Measurements from ENCODE around the gene ALG6.
"Not testable (repeated sequence)": the region's sequence is repeated elsewhere in the genome, so short reads cannot be mapped to it uniquely, and the experiment has no call there.

ALG6 gene

GRCh38 chr1:63414691-63415365 lies 47.4 kb downstream of the ALG6 start:
- no peak for DNase-seq (ENCODE audit: low spot score)

- no peak for DNase-seq (ENCODE audit: low spot score)
These were observed 50.7 kb downstream of the ALG6 start for GRCh38 chr1:63418101-63418500.

DNA sequence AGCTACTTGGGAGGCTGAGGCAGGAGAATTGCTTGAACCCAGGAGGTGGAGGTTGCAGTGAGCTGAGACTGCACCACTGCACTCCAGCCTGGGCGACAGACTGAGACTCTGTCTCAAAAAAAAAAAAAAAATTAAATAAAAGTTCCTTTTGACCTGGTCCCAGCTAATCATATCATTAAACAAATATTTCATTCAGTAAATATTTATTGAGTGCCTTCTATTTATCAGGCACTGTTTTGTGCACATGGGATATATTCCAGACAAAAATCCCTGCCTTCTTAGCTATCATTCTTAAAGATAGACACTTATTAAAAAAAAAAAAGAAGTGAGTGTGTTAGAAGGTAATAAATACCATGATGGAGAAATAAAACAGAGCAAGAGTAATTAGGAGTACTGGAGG lies 53.3 kb downstream of the ALG6 start:
- DNase-seq (ENCODE audit: low spot score): not testable (repeated sequence)

DNA sequence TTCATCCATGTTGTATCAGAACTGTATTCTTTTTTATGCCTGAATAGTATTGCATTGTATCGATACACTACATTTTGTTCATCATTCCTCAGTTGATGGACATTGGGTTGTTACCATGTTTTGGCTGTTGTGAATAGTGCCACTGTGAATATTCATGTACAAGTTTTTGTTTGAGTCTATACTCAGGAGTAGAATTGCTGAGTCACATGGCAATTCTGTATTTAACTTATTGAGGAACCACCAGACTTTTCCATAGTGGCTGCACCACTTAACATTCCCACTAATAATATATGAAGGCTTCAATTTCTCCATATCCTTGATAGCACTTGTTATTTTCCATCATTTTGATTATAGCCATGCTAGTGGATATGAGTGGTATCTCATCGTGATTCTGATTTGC lies 56.2 kb downstream of the ALG6 start:
- DNase-seq (ENCODE audit: low spot score): no peak

- no peak for DNase-seq (ENCODE audit: low spot score)
These were observed 61.4 kb downstream of the ALG6 start for GRCh38 chr1:63428815-63429214.

DNA sequence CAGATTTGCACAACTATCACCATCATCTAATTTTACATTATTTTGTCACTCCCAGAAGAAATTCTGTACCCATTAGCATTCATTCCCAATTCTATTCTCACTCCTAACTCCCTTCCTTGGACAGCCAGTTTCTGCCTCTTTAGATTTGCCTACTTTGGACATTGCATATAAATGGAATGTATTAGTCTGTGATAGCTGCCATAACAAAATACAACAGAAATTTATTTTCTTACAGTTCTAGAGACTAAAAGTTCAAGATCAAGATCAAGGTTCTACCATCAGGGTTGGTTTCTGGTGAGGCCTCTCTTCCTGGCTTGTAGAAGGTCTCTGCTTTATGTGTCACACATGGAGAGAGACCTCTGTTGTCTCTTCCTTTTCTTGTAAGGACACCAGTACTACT lies 61.9 kb downstream of the ALG6 start:
- no peak for DNase-seq (ENCODE audit: low spot score)

DNA sequence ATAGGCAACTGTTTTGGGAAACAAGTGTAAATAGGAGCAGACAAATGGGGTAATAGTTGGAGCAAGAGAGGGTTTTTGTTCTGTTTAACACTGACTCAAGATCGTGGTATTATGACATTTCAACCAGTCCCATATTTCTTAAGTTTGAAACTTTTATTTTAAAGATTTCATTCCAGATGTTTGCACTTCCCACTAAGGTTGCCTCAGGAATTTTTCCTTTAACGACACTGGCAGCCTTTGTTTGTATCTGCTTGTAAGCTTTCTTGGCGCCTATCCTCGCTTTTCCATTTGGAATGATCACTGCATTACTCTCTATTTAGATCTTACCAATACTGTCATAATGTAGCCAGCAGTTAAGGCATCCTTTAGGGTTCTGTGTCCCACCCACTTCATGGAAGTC lies 67.7 kb downstream of the ALG6 start:
- DNase-seq (ENCODE audit: low spot score): no peak

- no peak for DNase-seq (ENCODE audit: low spot score)
These were observed 74.7 kb downstream of the ALG6 start for GRCh38 chr1:63442141-63442475.

- DNase-seq (ENCODE audit: low spot score): no peak
These were observed 81.4 kb downstream of the ALG6 start for GRCh38 chr1:63448731-63449246.

DNA sequence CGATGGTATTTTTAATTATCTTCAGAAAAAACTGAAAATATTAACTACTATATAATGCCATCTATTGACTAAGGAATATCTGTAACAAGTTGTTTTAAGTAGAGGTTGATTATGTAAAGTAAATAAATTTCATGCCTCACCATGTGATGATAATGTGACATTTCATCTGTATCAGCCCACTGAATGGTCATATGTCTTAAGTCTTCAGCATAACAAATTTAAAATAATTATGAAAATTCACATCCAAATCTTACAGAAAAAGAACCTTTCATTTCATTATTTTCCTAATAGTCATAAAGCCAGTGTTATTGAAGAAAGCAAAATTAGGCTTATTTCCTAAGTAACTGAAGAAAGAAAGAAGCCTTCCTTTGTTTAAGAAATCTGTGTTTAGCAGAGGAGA lies 83.0 kb downstream of the ALG6 start:
- no peak for DNase-seq (ENCODE audit: low spot score)

GRCh38 chr1:63453232-63453631 lies 85.8 kb downstream of the ALG6 start:
- DNase-seq (ENCODE audit: low spot score): no peak

- no peak for DNase-seq (ENCODE audit: low spot score)
These were observed 86.8 kb downstream of the ALG6 start for GRCh38 chr1:63454269-63454668.

DNA sequence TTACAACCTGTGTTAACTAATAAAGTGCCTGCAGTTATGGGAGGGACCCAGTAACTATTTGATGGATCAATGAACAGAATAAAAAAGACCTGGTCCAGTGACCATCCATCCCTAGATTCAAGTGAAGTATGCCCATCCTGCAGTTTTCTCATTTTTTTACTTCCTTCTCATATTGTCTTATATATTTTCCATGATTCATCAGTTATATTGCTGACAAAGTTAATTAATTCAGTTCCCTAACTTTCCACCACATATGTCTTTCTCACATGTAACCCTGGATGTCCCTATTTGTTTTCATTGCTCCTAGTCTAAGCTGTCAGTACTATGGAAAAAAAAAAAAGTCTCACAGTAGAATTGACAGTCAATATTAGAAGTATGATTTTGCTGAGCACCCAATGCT lies 91.3 kb downstream of the ALG6 start:
- DNase-seq (ENCODE audit: low spot score): no peak

GRCh38 chr1:63461661-63462230 lies 94.3 kb downstream of the ALG6 start:
- no peak for DNase-seq (ENCODE audit: low spot score)

GRCh38 chr1:63463248-63463647 lies 95.8 kb downstream of the ALG6 start:
- no peak for DNase-seq (ENCODE audit: low spot score)

DNA sequence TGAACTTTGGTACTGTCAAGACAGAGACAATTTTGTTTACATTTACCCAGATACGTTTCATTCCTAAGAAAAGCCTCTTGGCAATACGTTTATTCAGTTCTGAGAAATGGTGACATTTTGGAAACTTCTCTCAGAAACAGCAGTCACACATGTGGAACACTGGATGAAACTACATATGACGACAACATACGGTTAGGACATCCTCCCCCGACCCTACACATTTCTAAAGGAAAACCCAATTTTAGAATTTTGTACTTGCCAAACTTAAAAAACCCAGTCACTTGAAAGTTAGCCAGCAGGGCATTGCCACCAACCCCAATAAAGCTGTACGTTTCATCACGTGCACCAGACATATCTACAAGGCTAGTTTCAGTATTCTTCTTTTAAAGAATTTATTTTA lies 98.8 kb downstream of the ALG6 start:
- DNase-seq (ENCODE audit: low spot score): no peak

DNA sequence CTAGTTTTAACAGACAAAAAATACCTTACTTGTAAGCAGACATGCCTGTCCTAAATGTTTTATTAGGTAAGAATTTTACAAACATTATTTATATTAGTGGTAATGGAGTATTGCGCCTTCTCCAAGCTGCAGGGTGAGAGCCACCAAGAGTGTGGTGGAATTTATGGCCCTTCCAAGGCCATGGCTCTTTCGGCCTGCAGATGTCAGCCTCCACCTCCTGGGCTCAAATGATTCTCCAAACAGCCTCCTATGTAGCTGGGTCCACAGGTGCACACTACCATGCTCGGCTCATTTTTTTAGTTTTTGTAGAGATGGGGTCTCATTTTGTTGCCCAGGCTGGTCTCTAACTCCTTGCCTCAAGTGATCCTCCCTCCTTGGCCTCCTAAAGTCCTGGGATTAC lies 99.3 kb downstream of the ALG6 start:
- DNase-seq (ENCODE audit: low spot score): no peak

DNA sequence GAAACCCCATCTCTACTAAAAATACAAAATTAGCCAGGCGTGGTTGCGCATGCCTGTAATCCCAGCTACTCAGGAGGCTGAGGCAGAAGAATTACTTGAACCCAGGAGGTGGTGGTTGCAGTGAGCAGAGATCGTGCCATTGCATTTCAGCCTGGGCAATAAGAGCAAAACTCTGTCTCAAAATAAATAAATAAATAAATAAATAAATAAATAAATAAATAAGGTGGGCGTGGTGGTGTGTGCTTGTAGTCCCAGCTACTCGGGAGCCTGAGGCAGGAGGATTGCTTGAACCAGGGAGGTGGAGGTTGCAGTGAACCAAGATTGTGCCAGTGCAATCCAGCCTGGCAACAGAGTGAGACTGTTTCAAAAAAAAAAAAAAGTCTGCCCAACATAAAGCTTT lies 101.3 kb downstream of the ALG6 start:
- DNase-seq (ENCODE audit: low spot score): not testable (repeated sequence)

DNA sequence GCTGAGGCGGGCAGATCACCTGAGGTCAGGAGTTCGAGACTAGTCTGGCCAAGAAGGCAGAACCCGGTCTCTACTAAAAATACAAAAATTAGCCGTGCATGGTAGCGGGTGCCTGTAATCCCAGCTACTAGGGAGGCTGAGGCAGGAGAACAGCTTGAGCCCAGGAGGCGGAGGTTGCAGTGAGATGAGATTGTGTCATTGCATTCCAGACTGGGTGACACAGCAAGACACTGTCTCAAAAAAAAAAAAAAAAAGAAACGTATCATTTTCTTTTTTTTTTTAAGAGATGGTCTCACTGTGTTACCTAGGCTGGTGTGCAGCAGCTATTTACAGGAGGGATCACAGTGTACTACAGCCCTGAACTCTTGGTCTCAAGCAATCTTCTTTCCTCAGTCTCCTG lies 108.3 kb downstream of the ALG6 start:
- DNase-seq (ENCODE audit: low spot score): no peak

DNA sequence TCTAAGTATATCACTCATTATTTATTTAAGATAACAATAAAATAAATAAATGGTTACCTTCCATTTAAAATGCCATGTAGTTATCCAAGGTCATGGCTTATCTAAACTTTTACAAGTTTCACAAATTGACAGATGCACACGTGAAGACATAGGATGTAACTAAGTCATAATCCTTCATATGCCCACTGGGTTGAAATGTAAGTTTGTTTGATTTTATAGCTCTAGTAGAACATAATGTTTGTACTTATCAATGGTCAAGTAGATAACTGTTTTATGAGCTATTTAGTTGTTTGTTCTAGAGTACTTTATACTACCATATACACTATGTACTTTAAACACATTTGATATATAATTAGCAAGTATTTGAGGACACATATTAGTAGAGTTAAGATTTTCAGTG lies 112.6 kb downstream of the ALG6 start:
- no peak for DNase-seq (ENCODE audit: low spot score)

- DNase-seq (ENCODE audit: low spot score): no peak
These were observed 119.2 kb downstream of the ALG6 start for GRCh38 chr1:63486629-63487028.

DNA sequence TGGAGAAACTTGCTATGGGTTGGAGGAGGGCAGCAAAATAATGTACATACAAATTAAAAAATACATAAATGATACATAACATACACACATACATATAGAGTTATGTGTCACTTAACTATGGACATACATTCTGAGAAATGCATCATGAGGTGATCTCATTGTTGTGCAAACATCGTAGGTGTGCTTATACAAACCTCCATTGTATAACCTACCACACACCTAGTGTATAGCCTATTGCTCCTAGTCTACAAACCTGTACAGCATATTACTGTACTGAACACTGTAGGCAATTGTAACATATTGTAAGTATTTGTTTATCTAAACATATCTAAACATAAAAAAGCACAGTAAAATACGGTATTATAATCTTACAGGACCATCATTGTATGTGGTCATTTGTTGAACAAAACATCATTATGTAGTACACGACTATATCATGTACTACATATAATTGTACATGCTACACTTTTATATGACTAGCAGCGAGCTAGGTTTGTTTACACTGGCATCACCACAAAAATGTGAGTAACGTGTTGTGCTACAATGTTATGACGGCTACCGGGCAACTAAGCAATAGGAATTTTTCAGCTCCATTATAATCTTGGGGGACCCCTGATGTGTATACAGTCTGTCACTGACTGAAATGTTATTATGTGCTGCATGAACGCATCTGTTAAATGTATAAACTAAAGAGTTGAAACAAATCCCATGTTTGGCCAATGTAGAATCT lies 120.1 kb downstream of the ALG6 start:
- no peak for DNase-seq (ENCODE audit: low spot score)

Measured in iPS-NIHi11 (cell line).